K562 (cell line): ENCODE data around the gene ZNF322. TPM values are rescaled to one million over a fixed set of nuclear protein-coding genes. Genes with fewer than 3 reads are reported as not detected.
A peak's percentile ranks its signal among the peaks of the same experiment; 100 is the strongest.

Experiments used
- AFF1 ChIP-seq, 2 experiments: fragments of 450-650 bp; IDR thresholded peaks; 2 replicates each; pipeline ENCODE4 v1.6.1; 2018; ENCODE audit warnings: mild to moderate bottlenecking in 2 of 2, low read depth in 1 of 2; ENCODE audit not compliant: partially characterized antibody in 2 of 2
- ARID3A ChIP-seq: IDR thresholded peaks from 2 replicates; pipeline ENCODE4 v1.6.1; 2012; ENCODE audit warnings: low read depth, low read length, improper control_type of control experiment, borderline replicate concordance
- ARNT ChIP-seq, 2 experiments: fragments of 450-650 bp; IDR thresholded peaks; 2 replicates each; pipeline ENCODE4 v1.6.1; 2016; ENCODE audit warnings: mild to moderate bottlenecking in 1 of 2
- CEBPB ChIP-seq: fragments of 450-650 bp; IDR thresholded peaks from 2 replicates; pipeline ENCODE4 v1.6.1; 2016; ENCODE audit warnings: missing genetic modification characterization, missing compliant biosample characterization
- CREM ChIP-seq: IDR thresholded peaks from 2 replicates; pipeline ENCODE4 v1.6.1; 2014; ENCODE audit warnings: antibody characterized with exemption, low read depth
- ELF2 ChIP-seq: fragments of 250-450 bp; sonication (Bioruptor Pico); IDR thresholded peaks from 2 replicates; pipeline ENCODE4 v1.5.0; 2021; ENCODE audit warnings: mild to moderate bottlenecking
- FOXK1 ChIP-seq: sonication (generic); formaldehyde crosslinking; IDR thresholded peaks from 2 replicates; pipeline ENCODE4 v1.8.0; 2022; ENCODE audit warnings: missing genetic modification reagents, mild to moderate bottlenecking, borderline replicate concordance
- GATAD2A ChIP-seq: fragments of 450-650 bp; IDR thresholded peaks from 2 replicates; pipeline ENCODE4 v1.6.1; 2017
- HMG20A ChIP-seq: fragments of 450-650 bp; formaldehyde crosslinking; conservative IDR thresholded peaks from 2 replicates; pipeline ENCODE4 v1.4.0; 2020; ENCODE audit warnings: mild to moderate bottlenecking, mixed read lengths
- HNRNPK ChIP-seq: fragments of 200-400 bp; formaldehyde crosslinking; IDR thresholded peaks from one replicate; pipeline ENCODE4 v1.6.1; 2018; ENCODE audit warnings: mild to moderate bottlenecking, low read depth, low read length; ENCODE audit not compliant: poor library complexity, severe bottlenecking
- KDM1A ChIP-seq, 2 experiments: fragments of 450-650 bp; IDR thresholded peaks; 2 replicates each; pipeline ENCODE4 v1.6.1; 2016; ENCODE audit warnings: mild to moderate bottlenecking in 2 of 2
- NRF1 ChIP-seq, 2 experiments: fragments of 450-650 bp; IDR thresholded peaks in 1 of 2; conservative IDR thresholded peaks in 1 of 2; 2 replicates each; pipeline ENCODE4 v1.6.1; 2014; ENCODE audit warnings: mild to moderate bottlenecking in 2 of 2
- RBBP5 ChIP-seq: fragments of 200-600 bp; sonication (generic); IDR thresholded peaks from 2 replicates; pipeline ENCODE4 v1.6.1; 2012; ENCODE audit warnings: borderline replicate concordance, mild to moderate bottlenecking, low read length, control low read depth, inconsistent platforms; ENCODE audit not compliant: insufficient read depth, poor library complexity, severe bottlenecking
- RBM14 ChIP-seq: fragments of 200-400 bp; formaldehyde crosslinking; IDR thresholded peaks from 2 replicates; pipeline ENCODE4 v1.6.1; 2018; ENCODE audit warnings: low read depth, mild to moderate bottlenecking, low read length, moderate library complexity, borderline replicate concordance; ENCODE audit not compliant: insufficient read depth
- RBM22 ChIP-seq: fragments of 200-400 bp; formaldehyde crosslinking; IDR thresholded peaks from 2 replicates; pipeline ENCODE4 v1.6.1; 2018; ENCODE audit warnings: low read length, low read depth; ENCODE audit not compliant: poor library complexity, severe bottlenecking
- RNF2 ChIP-seq: sonication (generic); IDR thresholded peaks from 2 replicates; pipeline ENCODE4 v1.6.1; 2016
- SMARCC2 ChIP-seq: fragments of 450-650 bp; IDR thresholded peaks from 2 replicates; pipeline ENCODE4 v1.6.1; 2017; ENCODE audit warnings: antibody characterized with exemption, moderate library complexity, mild to moderate bottlenecking, low read depth
- SRF ChIP-seq, 2 experiments: fragments of 250-450, 450-650 bp in 1 of 2; sonication (Bioruptor Pico) in 1 of 2; sonication (generic) in 1 of 2; formaldehyde crosslinking; IDR thresholded peaks; 2 replicates each; pipeline versions ENCODE4 v1.5.0 to v1.5.1; 2020 to 2022; ENCODE audit warnings: mild to moderate bottlenecking in 1 of 2, missing genetic modification reagents in 1 of 2
- ZFPM2 ChIP-seq: fragments of 250-450 bp; sonication (Bioruptor Pico); IDR thresholded peaks from 2 replicates; pipeline ENCODE4 v1.5.1; 2022; ENCODE audit warnings: mild to moderate bottlenecking
- ZNF133 ChIP-seq: fragments of 250-450 bp; sonication (Bioruptor Pico); IDR thresholded peaks from 2 replicates; pipeline ENCODE4 v1.4.0; 2020; ENCODE audit warnings: mild to moderate bottlenecking
- ZNF57 ChIP-seq: fragments of 450-650 bp; formaldehyde crosslinking; IDR thresholded peaks from 2 replicates; pipeline ENCODE4 v1.4.0; 2020; ENCODE audit warnings: mild to moderate bottlenecking, moderate library complexity
- ZNF76 ChIP-seq: fragments of 250-450 bp; sonication (Bioruptor Pico); IDR thresholded peaks from 2 replicates; pipeline ENCODE4 v1.4.0; 2020; ENCODE audit warnings: mild to moderate bottlenecking, moderate library complexity, borderline replicate concordance
- polyA plus RNA-seq, 8 experiments: library from polyadenylated mRNA; depleted of rRNA in 4 of 8; stranded (reverse) in 5 of 8; unstranded in 3 of 8; fragments of >200 nt; fragmentation: Nextera tagmentation in 2 of 8; fragmentation: Illumina TruSeq in 1 of 8; extraction: Ambion mirVana in 2 of 8; extraction: Trizol in 1 of 8; gene quantifications; 2 replicates each; pipeline versions ENCODE4 v1.2.1 to v1.2.3, GENCODE V29; 2011 to 2014; ENCODE audit warnings: inconsistent platforms in 1 of 8, missing spikeins in 1 of 8
- total RNA-seq, 7 experiments: library from RNA; depleted of rRNA in 6 of 7; stranded (reverse); fragments of >200 nt in 6 of 7; fragmentation: Illumina TruSeq in 2 of 7; extraction: Trizol in 2 of 7; gene quantifications; 2 replicates each; pipeline versions ENCODE4 v1.2.1 to v1.2.3, GENCODE V29; 2011 to 2021; ENCODE audit warnings: low replicate concordance in 1 of 7

ZNF322 gene
- total and polyA plus RNA-seq, 9 of the 15 experiments (the other 6 are each of a cell fraction or from before 2014, with no cell fraction given): 4.7 to 31.2 (median 18.7) TPM

GRCh38 chr6:26596579-26597388 lies 62.8 kb downstream of the ZNF322 start, which contains the start of gene ABT1 (continued):
- TF ChIP-seq ARID3A: peak; percentile 83; the same call in 1 of the 2 replicates
- TF ChIP-seq ZNF76 (CRISPR knock-in tag): no peak
- TF ChIP-seq RBBP5: peak; percentile 97
- TF ChIP-seq ELF2: peak; percentile 80
- TF ChIP-seq ZNF57: no peak
- TF ChIP-seq RBM22: no peak
- TF ChIP-seq GATAD2A: no peak
- peak in 1 of 2 experiments; percentile 81; a peak in 2 of 4 replicates for TF ChIP-seq ARNT (IDR thresholded peaks at IDR 0.05)
- peak; percentile 100 for TF ChIP-seq CREM
- no peak for TF ChIP-seq HNRNPK
- TF ChIP-seq RBM14: no peak
- TF ChIP-seq SMARCC2: no peak
- TF ChIP-seq ZNF133: no peak
- peak; percentile 84 for TF ChIP-seq RNF2
- TF ChIP-seq CEBPB (tag): peak; percentile 100
- TF ChIP-seq ZFPM2 (CRISPR knock-in tag): 0 out of 2 replicates have a peak, but pooled peaks have one; percentile 39
- peak in 1 of 2 experiments; percentile 59; a peak in 1 of 4 replicates for TF ChIP-seq SRF (CRISPR knock-in tag; IDR thresholded peaks at IDR 0.05)
- TF ChIP-seq HMG20A (CRISPR knock-in tag): no peak
- peak in 1 of 2 experiments; percentile 79 for TF ChIP-seq AFF1 (IDR thresholded peaks at IDR 0.05; ENCODE audit: low read depth in 1 of 2, partially characterized antibody in 2 of 2)
- TF ChIP-seq FOXK1 (CRISPR knock-in tag): peak; percentile 88; the same call in 1 of the 2 replicates
- TF ChIP-seq KDM1A (IDR thresholded peaks at IDR 0.05): no peak
- peak; percentile 45 to 64; a peak in 3 of 4 replicates for TF ChIP-seq NRF1 (conservative IDR thresholded peaks at IDR 0.05 in 1 of 2, IDR thresholded peaks at IDR 0.05 in 1 of 2)
